ENCODE data around the gene COL25A1.
A peak's percentile ranks its signal among the peaks of the same experiment; 100 is the strongest.

COL25A1 gene

DNA sequence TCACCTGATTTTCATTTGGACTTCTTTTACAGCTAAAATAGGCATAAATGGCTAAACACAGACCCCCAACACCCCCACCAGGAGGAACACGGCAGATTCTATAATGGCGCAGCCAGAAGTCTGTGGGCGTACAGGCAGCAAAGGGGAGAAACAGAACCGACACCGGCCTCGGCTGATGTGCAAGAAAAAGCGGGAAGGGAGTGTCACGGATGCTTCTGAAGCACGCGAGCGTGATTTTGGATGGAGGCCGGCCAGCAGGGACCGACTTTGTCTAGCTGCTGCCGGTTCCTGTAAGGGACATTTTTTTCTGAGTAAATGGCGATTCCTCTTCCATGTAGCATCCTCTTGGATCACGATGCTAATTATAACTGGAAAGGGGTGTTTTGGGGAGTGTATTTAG is 514.7 kb downstream of the COL25A1 start:
- DNase-seq = no peak

DNA sequence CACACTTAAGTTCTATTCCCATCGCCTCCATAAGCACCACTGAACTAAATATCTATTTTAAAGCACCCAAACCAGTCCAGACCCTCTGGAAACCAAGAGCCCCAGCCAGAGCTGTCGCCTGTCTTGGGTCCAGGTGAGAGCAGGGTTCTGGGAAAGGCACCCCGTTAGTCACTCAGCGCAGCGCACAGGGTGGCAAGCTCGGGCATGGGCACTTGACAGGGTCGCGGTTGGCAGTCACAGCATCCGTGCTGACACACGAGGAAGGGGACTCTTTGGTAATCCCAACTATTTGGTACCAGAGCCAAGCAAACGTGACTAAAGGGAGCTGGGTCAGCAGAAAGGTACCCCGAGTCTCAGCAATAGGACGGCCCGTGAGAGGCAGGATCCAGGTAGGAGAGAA is 515.4 kb downstream of the COL25A1 start:
- no peak for DNase-seq

DNA sequence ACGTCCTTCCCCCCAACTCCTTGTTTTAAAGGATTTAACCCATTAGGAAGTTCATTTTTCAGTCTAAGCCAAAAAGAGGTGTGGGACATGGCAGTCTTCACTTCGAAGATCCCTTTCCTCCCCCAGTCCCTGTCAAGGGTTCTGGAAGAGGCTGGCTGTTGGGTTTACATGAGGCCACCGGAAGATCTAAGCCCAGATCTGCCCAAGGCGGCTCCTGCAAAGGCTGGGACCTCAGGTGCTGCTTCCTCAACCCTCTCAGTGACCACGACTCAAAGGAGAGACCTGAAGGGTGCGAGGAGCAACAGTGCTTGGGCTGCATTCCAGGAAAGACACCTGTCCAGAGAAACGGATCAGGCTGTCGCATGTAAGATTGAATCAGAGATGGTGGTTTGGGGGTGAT is 516.1 kb downstream of the COL25A1 start:
- DNase-seq = no peak

DNA sequence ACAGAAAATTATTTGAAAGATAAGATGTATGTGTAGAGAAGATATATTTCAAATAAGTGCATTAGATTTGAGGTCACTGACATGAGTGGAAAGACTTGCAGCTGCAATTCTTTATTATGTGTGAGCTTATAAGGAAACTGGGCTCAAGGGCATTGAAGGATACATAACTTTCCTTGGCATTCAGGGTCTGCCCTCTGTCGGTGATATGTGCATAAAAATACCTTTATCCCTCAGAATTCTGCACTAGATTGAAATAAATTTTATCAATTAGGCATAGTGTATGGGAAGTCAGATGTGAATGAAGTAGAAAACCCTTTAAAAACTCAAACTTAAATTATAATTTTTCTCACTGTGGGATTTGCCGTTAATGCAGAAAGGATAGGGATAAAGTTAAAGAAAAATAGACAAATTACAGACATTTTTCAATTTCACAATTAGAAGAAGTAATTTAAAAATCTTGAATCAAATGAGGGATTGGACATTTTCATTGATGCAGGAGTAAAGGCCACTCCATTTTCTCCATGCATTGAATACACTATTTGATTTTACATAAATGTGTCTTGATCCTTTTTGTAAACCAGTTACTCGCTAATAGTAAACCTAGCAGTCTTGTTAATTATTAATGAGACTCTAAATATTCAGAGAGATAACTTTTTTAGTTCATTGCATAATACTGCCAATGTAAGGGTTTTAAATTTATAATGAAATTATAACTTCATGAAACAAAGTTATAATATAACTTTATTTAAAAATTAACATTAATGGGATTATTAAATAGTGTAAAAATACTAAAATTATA is 518.6 kb downstream of the COL25A1 start:
- DNase-seq = no peak

DNA sequence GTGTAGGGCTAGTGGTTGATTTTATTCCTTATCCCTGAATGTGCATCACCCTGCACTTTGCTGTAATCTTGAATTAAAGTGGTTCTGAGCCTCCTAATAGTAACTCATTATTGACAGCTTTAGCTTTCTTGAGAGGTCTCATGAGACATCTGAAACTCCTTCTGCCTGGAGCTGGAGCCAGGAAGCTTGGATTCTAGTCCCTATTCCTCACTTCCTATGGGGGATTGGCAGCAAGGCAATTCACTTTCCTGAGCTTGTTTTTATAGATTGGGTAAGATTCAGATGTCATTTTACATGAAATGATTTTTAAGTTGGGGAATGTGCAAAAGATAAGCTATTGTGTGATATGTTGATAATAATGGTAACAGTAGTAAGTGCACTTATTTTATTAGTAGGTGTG is 522.5 kb downstream of the COL25A1 start:
- DNase-seq = no peak

DNA sequence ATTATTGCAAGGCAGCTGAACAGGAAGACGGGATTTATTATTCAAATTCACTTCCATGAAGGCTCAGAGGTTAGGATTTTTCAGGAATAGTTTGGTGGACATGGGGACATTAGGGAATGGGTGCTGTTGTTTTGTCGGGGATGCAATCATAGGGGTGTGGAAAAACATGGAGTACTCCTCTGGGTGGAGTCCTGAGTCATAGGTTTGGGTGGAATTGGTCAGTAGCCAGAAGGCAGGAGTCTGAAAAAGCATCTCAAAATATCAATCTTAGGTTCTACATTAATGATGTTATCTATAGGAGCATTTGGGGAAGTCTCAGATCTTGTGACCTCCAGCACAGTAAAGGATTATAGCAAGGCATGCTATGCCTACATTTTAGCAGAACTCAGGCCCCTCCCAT is 525.1 kb downstream of the COL25A1 start:
- no peak for DNase-seq

DNA sequence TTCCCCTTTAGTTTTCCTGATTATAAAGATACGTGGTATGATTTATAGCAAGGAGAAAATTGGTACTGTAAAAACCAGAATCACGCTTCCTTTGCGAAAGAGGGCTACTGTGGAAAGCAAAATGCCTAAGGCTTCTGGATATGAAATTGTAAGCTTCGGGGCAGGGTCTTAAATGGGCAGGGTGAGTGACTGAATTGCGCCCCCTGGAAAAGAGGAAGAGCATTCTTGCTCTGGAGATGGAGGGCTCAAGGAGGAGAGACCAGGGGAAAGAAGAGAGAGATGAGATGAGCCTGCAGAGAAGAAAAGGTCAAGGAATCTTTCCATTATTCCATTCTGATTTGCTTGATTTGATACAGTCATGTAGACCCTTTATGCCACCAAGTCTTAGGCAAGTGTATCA is 526.5 kb downstream of the COL25A1 start:
- DNase-seq = no peak

DNA sequence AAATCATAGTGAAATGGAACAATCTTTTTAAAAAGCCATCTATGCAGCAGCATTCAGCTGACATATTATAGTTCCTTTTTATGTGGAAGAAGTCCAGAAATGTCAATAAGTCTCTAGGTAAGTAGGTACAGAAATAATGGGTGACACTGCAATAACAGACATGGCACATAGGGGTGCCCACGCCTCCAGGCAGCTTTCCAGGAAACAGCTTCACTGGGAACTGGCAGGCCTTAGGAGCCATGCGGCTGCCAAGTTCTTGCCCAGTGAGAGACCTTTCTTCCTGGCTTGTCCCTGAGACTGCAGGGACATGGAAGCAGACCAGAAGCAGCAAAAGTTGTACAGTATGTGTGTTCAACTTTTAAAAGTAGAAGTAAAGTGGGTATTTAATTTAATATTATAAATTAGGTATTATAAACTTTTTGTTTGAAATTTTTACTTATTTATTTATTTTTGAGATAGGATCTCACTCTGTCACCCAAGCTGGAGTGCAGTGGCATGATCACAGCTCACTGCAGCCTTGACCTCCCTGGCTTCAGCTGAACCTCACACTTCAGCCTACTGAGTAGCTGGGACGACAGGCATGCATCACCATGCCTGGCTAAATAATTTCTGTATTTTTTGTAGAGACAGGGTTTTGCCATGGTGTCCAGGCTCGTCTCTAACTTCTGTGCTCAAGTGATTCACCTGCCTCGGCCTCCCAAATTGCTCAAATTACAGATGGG is 527.5 kb downstream of the COL25A1 start:
- no peak for DNase-seq

DNA sequence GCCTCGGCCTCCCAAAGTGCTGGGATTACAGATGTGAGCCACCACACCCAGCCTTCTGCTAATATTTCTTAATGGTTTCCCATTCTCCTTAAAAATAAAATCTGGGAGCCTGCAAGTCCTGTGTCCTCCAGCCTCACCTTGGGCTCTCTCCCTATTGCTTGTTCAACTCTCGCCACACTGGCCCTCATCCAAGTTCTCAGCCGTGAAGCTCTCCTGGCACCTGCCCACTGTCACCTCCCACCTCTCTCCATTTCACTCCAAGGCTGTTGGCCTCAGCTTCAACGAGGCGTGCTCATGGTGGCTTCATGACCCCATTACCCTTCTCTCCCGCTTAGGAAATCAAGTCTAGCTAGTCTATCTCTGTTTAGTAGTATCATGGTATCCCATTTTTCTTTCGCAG is 530.1 kb downstream of the COL25A1 start:
- no peak for DNase-seq

DNA sequence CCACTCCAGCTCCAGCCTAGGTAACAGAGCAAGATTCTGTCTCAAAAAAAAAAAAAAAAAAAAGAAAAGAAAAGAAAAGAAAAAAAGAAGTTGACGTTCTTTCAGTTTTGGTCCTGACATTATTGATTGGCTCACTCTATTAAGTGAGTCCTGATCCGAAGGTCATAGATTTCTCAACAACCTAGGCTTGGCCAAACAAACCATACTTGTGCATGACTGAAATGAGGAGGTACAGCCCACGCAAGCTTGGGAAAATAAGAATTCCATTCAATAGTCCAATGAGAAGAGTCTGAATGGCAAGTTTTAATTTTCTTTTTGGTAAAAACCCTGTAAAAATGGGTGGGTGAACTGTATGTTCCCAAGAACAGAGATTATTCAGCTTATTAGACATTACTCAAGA is 536.4 kb downstream of the COL25A1 start:
- DNase-seq = no peak

DNA sequence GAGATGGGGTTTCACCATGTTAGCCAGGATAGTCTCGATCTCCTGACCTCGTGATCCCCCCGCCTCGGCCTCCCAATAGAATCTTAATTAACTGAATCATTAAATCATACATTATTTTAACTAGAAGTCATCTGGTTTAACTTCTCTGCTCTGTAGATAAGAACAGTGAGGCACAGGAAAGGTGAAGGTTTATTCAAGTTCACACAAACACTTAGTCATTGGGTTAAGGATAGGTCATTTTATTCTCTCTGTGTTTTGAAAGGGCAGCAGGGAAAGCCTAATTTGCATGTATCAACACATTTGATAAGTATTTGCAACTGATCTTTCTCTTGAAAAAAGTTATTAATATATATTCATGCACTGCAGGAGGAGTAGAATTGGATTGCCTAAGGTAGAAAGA is 538.5 kb downstream of the COL25A1 start:
- DNase-seq = no peak

DNA sequence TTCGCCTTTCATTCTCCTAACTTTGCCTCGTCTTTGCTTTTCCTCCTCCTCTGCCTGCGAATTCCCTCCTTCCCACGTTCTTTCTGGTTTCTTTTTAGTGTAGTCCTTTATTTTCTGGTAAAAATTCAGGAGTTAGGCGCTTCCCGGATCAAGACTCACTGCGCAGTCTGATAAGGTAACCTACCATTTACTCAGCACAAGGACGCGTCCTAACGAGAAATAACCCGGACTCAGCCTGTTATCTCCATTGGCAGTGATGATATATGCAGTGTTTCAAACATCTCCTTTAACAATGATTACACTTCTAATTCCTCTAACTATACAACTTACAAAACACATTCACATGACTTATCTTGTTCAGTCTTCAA is 539.2 kb downstream of the COL25A1 start:
- DNase-seq = no peak

DNA sequence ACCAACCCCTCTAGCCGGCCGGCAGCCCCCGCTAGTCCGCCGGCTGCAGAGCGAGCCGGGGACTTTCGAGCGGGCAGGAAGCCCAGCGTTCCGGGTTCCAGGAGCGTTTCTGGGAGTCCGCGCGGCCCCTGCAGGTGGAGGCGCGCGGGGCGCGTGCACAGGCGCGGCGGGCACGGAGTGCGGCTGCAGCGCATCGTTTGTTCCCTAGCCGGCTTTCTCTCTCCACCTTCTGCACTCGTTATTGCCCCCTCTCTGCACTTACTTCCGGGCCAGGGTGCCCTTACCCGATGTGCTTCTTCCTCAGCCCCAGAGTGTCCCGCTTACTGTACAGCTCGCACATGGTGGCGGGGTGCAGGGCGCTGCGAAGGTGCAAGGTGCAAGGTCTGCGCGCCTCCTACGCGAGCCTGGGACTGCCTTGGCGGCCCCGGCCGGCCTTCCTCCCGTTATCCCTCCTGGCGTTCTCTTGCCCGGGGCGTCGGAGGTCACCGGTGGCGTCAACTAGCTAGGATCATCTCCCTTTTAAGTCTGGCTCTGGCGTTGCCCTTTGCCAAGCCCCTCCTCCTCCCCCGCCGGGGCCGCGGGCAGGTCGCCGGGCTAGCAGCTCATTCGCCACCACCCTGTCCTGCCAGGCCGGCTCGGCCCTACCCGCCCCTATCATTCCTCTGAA is 539.8 kb downstream of the COL25A1 start, which contains the start of gene ETNPPL:
Gene ETNPPL, minus strand, starts transcription at position 495 of the 667 bp plus-strand sequence. Its CDS starts 155 bp downstream, at position 340.
- peak; percentile 2 to 6 for DNase-seq
